CMK (cell line): ENCODE results near the gene DACT2.
"Not testable (repeated sequence)": the region's sequence is repeated elsewhere in the genome, so short reads cannot be mapped to it uniquely, and the experiment has no call there.

Source experiments
- DNase-seq: peaks from one replicate; pipeline ENCODE4 v3.0.0-alpha.2; 2010; ENCODE audit warnings: low read depth

Gene DACT2

DNA sequence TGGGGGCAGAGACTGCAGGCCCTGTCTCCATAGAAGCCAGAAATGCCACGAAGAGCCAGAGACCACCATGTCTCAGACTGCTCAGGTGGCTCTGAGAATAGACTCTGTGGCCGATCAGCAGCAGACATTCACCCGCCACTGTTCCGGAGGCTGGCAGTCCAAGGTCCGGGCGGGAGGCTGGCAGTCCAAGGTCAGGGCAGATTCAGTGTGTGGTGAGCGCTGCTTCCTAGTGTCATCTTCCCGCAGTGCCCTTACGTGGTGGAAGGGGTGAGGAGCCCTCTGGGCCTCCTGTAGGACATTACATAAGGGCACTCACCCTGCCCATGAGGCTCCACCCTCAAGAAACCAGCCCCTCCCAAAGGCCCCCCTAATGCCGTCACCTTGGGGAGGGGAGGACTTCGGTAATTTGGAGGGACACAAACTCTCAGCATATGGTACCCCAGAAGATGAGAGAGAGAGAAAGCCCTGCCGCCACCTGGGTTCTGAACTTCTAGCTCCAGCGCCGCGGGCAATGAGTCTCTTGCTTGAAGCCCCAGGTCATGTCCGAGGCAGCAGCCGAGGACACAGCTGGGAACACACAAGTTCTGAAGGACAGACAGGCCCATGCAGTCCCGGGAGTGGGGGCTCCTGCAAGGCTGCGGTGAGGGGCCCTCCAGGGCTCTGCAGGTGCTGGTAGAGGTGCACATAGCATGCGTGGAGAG lies 36.4 kb downstream of the DACT2 start:
- DNase-seq: no peak

DNA sequence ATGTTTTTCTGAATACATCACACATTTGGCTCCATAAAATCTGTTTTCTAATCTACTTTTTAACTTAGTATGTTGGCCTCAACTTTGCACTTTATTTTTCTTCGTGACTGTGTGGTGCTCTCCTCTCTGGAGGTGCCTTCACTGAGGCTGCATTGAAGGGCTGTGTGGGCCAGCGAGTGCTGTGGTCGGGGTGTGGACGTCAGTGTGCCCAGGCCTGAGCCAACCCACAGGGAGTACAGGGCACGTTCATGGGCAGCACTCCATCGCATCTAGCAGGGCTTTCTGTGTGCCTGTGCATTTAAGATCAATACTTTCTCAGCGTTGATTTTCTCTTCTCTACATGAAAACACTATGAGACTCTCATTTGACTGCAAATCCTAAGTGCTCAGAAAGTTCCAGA lies 37.8 kb downstream of the DACT2 start:
- no peak for DNase-seq

DNA sequence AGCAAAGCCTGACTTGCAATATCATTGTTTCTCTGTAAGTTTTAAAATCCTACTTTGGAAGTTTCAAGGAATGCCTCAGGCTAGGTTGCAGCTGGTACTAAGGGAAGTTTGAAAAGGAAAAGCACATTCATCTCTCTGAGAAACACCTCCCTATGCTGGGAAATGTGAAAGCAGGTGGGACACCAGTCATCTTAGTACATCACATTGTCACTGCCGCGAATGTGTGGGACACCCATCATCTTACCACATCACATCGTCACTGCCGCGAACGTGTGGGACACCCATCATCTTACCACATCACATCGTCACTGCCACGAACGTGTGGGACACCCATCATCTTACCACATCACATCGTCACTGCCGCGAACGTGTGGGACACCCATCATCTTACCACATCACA lies 38.3 kb downstream of the DACT2 start:
- DNase-seq: not testable (repeated sequence)

DNA sequence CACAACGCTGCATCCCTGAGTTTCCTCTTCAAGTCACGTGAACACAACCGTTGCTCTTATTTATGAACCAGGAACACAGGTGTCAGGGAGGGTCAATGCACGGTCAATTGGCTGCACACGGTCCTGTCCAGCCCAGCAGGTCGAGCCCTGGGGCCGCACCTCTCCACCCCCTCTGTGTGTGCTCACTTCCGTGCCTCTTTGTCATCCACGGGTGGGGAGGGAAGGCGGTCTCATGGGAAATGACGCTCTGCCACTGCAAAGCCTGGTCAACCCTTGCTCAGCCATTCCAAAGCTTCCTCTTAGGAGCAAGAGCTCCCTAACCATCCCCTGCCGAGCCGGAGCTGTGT lies 38.7 kb downstream of the DACT2 start:
- DNase-seq: no peak

DNA sequence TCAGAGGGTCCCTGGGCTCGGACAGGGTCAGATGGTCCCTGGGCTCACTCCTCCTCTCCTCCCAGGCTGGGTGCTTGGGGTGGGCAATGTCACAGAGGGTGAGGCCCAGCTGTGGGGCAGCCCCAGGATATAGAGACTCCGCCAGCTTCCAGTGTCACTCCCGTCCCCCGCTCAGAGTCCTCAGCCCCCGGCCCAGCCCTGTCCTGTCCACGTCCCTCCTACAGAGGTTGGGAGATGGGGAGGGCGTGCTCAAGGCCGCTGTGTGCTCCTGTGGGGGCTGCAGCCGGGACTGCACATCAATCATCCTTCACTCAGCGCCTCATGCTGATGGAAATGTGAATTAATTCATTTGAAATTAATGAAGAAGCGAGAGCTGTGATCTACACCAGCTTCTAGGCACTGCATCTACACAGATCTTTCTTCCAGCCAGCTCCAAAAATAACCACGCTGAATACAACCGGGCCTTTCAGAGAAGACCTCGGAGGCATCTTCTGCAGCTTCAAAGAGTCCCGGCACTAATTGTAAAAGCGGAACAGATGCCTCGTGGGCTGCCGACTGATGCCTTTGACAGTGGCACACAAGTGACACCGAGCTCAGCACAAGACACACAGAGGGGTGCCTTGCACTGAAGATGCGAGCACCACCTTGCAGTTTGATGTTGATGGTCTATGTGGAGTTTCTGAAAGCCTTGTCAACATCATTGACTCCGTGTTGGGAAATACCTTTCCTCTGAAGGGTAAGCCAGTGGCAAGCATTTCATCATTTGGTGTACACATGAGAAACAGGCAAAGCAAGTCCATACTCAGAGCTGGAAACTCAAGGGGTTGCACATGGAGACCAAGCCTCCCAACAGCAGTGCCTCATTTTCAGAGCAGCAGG lies 39.3 kb downstream of the DACT2 start:
- no peak for DNase-seq

DNA sequence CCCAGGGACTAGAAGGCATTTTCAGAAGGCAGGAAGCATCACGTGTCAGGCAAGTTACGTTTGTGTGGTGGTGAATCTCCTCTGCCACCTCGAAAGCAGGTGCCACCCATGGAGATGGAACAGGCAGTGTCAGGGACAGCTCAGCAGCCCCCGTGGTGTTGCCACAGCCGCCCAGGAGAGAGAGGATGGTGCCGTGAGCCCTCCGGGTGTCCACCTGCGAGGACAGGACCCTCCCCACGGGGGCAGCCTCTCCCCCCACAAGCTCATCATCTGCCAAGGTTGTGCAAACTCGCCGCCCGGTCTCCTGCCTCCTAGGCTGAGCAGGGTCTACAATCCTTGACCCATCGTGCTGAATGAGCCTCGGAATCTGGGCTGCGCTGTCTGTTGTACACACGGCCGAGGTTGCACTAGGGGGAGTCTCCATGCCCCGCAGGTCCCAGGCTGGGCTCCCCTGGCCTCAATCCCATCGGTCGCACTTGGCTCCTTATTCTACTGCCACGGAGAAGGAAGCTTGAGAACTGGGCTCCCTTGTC lies 40.1 kb downstream of the DACT2 start:
- DNase-seq: no peak

DNA sequence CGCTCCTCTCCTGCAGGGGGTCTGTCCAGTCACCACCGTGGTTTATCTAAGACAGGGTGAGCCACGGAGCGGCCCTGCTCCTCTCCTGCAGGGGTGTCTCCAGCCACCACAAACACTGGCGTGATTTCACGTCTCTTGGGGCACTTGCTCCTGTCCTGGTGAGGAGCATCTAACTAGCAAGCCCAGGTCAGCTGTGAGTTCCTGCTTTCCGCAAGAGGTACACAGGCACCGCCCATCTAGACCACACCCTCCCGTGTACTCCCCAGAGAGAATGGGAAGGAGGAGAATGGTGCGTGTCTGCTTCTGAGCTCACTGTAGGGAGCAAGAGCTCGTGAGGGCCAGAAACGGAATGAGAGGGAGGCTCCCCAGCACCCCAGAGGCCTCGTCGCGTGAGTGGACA lies 40.7 kb downstream of the DACT2 start:
- no peak for DNase-seq

DNA sequence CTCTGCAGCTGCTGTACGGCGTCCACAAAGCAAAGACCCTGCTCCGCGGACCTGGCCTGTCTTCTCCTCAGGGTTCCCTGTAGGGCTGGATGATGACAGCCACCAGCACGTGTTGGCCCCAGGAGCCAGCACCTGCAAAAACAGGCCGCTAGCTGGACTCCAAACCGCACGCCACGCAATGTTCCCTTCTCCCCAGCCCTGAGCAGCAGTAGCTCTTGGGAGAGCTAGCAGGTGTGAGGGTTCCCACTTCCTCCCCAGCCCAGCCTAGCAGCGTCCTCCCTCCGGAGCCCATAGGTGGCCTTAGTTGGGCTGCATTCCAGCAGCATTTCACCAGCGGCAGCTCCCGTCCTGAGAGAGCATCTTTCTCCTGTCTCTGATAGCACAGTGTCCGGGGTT lies 42.3 kb downstream of the DACT2 start:
- DNase-seq: no peak

DNA sequence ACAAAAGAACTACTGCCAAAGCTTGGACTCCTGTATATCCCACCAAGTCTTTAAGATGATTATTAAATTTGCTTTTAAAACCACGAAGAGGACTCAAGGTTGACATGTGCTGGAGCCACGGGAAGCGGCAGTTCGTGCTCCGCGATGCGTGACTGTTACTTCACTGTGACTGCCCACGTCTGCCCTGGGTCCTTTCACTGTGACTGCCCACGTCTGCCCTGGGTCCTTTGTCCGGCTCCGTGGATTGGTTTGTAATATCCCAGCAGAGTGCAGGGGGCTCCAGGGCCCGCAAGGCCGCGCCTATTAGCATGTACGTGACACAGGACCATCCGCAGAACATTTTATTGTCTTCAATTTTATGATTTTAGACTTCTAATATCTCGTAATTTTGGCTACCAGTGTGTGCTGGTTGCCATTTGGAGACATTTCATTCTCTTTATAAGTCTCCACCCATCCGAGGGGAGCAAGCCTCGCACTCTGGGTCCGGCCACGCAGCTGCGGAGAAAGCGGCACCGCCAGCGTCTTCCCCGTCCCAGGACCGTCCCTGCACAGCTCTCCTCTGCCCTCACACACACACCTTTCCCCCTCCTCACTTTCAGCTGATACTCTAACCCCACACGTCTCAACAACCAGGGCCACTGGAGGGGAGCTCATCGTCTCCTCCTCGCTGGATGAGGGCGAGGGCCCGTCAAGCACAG lies 42.9 kb downstream of the DACT2 start:
- DNase-seq: no peak

DNA sequence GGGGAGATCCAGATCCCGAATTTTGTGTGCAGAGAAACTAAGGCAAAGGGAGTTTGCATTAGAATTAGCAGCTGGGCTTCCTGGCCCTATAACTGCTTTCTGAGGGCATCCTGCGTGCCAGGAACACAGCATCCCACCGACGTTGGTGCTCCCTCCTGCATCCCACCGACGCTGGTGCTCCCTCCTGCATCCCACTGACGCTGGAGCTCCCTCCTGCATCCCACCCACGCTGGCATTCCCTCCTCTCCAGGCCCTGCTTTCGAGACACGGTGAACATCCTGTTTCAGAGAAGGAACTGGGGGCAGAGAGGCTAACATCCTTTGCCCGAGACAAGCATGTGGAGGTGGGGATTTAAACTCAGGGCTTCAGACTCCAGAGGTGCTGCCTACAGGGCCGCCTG lies 44.4 kb downstream of the DACT2 start:
- no peak for DNase-seq

DNA sequence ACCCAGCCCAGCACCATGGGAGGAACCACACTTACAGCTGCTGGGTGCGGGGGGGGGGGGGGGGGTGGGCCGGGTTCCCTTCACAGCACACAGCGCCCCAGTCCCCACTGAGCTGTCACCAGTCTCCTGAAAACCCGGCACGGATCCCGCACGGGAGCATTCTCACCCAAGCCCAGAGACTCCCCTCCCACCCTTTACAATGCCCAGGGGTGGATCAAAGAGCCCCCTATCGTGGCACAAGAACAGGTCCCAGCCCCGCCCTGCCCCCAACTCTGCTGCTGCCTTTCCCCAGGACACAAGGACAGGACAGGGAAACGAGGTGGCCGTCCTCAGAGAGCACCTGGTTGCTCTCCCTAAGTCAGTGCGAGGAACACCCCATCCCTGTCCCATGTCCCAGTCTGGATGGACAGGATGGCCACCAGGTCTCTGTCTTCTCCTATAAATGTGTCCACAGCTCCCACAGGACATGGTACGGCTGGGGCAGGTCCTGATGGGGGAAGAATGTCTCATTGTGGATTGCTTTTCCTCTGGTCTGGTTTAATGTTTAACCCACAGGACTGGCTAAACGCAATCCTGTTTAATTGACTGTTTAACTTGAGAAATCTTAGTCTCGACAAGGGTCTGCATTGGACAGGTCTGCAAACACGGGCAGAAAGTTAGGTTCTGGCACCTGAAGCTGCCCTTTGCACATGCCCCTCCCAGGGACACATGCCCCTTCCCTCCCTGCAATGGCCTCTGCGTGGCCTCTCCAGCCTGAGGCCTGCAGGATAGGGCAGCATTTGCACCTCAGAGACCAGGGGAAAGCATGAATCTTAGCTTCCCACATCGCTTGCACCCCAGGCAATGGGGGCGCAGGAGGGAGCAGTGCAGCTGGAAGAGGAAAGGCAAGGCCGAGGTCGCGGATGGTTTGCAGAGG lies 45.3 kb downstream of the DACT2 start:
- no peak for DNase-seq

DNA sequence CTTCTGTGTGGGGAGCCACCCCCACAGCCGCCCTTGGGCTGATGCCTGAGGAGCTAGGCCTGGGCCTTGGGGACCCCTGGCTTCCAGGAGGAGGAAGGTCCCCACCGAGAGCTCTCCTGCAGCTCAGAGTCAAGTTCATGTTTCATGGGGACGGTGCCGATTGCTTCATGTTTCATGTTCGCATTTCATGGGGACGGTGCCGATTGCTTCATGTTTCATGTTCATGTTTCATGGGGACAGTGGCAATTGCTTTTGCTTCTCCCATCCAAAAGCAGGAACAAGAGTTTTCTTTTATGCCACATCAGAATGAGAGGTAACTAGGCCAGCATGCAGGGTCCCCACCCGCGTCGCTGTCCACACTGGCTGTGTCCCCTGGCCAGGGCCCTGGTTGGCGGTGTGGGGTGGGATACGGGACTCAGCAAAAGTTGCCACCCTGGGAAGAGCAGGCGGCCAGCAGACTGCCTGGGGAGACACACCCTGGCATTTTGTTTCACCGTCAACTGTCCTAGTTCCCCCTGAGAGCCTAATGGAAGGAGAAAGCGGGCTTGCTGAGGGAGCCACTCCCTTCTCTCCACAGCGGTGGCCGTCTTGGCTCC lies 46.0 kb downstream of the DACT2 start:
- DNase-seq: no peak

DNA sequence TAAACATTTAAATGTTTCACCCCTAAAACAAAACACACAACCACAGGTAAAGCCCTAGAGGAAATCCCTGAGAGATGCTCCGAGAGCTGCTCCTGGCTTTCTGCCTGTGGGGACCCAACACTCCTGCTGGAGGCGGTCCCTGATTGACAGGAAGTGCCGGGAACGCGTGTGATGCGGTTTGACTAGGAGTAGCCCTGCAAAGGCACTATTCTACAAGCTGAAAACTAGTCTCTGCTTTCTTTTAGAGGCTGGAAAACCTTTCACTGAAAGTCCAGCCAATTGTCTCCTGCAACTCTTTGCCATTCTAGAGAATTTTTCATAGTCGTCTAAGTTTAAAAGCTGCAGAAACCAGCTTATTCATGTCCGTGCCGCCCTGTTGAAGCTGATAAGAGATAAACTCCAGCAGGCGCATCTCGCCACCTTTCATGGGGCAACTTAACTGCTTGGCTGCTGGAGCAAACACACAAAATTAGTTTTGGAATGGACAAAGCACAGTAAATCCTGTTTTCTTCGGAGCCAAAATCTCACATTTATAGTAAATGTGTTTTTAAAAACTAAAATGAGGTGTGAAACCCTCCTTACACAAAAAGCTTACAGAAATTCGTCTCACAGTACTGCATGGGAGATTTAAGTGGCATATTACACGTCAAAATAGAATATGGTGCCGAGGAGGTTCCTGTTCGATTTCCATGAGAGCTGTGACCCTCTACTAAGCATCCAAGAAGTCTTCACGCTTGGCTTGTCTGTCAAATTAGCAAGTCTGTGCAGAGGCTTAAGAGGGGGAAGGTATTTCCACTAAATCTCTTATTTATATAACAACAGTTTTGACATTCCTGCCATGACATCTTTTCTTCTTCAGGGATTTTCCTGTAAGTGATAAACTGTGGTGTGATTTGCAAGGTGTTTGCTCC lies 46.9 kb downstream of the DACT2 start:
- DNase-seq: no peak

DNA sequence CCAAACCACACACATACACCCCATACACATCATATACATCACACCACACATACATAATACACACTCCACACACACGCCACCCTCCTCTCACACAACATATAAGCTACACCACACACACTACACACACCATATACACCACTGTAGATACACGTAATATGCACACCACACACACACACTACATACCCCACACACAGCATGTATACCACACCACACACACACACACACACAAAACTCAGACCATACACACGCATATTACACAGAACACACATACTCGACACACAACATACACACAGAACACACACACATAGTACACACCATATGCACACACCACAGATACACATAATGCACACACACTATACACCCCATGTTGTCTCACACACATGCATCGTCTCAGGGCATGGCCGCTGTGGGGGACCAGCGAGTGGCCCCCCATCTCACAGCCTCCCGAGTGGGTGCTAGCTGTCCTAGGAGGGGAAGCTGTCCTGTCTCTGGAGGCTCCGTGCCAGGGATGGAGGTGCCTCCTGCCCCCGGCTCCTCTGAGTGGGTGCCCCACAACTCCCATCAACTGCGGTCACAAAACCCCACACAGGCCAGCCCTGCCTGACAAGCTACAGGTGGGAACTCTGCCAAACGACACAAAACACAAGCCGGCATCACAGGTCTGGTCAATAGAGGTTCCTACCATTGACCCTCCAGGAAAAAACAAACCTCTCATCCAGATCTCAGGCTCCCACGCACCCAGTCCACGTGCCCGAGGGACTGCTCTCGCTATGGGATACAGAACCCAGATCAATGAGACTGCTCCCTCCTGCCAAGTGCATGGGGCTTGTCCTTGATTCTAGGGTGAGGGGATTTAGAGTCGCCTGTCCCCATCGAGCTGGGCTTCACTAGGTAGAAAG lies 49.1 kb downstream of the DACT2 start:
- DNase-seq: no peak

DNA sequence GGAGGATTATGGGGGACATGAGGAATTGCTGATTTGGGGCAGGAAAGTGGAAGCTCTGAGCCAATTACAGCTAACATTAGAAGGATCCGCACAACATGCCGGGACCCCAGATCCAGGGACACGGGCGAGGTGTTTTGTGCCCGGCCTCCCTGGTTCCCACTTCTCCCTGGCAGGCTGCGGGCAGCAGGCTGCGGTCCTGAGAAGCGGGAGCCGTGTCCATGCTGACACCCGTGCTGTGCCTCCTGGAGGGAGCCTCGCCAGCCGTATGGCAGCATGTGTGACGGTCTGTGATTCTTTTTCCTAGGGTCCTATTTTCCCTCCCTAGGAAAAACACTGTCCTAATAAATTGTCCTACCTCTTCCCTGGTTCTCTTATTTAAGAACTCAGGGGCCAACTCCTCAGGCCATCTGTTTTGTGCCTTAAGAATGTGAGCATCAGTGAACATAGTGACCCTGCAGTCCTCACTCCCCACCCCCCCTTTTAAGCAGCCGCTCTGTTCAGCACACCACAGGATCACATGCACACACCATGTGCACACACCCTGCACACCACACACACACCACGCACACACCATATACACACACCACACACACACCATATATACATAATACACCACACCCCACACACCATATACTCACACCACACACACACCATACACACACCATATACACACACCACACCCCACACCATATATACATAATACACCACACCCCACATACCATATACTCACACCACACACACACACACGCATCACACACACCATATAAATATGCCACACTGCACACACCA lies 49.9 kb downstream of the DACT2 start:
- no peak for DNase-seq

DNA sequence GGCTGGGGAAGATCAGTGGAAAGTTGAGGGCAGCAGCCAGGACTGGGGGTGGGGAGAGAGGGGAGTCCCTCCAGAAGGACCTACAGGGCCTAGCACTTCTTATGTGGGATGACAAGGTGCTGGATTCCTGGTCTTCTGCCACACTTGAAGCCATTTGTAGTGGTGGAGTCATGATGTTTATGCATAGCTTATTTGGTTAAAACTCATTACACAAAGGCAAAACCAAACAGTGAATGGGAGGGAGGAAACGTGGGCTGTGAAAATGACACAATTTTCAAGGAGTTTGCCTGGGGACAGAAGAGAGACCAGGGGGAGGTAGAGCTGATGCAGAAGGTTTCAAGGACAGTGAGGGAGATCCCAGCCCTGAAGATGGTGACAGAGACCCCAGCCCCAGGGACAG lies 50.8 kb downstream of the DACT2 start:
- DNase-seq: no peak

DNA sequence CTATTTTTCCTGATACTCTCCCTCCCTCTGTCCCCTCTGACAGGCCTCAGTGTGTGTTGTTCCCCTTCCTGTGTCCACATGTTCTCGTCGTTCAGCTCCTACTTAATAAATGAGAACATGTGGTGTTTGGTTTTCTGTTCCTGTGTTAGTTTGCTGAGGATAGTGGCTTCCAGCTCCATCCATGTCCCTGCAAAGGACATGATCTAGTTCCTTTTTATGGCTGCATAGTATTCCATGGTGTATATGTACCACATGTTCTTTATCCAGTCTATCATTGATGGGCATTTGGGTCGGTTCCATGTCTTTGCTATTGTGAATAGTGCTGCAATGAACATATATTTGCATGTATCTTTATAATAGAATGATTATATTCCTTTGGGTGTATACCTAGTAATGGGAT lies 51.8 kb downstream of the DACT2 start:
- not testable (repeated sequence) for DNase-seq
